MV-4-11 (cell line): ENCODE results near the gene CCR3.

Source experiments
- DNase-seq: peaks from one replicate; lab custom pipeline; 2025; lab: John Stamatoyannopoulos, UW

The CCR3 gene

GRCh38 chr3:46272028-46272451, 29.8 kb downstream of the CCR3 start:
- DNase-seq: no peak

DNA sequence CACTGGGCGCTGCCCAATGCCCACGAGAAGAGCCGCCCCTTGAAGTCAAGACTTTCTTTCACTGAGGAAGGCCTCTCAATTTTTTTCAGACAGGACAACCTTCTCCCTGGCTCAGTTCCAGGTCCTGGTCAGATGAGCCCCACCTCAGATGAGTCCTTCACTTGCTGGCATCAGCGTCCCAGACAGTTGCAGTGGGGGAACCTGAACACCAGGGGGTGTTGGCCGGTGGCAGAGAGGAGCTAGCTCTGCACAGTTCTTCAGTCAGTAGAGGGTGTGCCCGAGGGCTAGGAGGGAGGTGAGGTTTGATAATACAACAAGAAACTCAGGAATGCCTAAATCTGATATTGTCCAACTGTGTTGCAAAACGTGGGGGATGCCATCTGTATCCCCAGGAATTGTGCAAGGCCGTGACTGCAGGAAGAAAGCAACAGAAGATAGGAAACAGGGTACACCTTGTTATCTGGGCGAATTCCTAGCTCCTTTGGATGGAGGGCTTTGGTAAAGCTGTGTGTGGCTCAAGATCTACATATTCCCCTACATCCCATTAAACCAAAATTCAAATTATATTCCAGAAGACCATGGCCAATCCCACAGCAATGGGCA, 34.3 kb downstream of the CCR3 start:
- peak; percentile 65 for DNase-seq

DNA sequence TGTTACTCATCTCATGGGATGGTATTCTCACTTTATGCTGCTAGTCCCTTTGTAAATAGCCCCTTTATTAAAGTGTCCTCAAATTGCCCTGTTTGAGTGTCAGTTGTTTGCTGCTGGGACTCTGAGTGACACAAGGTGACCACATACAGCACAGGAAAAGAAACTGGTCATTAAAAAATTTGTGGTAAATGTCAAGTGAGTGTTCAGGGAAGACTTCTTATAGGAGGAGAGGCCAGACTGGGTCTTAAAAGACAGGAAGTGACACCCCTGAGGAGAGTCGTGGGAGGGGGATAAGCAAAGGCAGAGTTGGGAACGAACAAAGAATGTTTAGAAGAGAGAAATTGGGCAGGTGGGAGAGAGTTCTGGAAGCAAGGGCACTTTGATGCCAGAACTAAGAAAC, 35.2 kb downstream of the CCR3 start:
- peak; percentile 20 for DNase-seq

- DNase-seq: no peak
Measured at GRCh38 chr3:46278816-46279672, 36.8 kb downstream of the CCR3 start.

DNA sequence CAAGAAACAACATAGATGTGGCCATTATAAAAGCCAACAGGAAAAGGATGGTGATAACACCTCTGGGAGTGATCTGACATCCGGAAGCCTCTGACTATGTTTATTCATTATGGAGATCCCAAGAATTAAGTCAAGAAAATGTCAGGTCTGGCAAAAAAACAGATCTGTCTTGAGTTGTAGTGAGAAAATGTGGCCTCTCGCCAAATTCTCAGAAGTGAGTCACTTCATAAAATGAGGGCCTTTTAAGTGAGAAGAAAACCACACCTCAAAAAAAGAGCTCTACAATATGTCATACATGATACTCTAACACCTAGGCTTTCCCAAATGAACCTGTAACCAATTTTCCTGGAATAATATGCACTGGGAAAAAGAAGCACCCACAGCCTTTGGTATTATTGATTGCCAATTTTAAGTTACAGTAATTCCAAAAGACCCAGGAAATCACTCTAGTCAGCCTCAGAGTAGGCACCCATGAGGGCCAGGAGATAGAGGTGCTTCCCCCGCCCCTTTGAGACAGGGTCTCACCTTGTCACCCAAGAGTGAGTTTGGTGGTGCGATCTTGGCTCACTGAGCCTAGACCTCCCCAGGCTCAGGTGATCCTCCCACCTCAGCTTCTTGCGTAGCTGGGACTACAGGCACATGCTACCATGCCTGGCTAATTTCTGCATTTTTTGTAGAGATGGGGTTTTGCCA, 38.0 kb downstream of the CCR3 start:
- peak; percentile 61 for DNase-seq

GRCh38 chr3:46281551-46281950, 39.3 kb downstream of the CCR3 start:
- DNase-seq: no peak

DNA sequence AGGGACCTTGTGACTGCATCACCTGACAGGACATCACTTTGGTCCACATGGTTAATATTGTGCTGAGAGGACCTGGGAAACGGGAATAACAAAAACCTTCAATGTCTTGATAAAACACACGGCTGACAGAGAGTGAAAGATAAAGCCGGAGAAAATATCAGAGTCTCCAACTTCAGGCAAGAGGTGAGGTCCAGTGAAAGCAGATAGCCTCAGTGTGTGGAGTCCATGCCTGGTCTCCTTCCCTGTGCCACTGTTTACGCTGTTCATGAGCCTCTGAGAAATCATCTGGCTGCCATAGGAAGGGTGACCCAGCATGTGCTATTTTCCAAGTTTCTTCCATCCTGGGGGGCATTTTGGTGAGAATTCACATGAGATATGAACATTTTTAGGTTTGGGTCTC, 39.8 kb downstream of the CCR3 start:
- no peak for DNase-seq

- DNase-seq: peak; percentile 18
Measured at GRCh38 chr3:46282696-46283095, 40.4 kb downstream of the CCR3 start.

- DNase-seq: peak; percentile 46
Measured at GRCh38 chr3:46283881-46284450, 41.7 kb downstream of the CCR3 start.

- DNase-seq: peak; percentile 26
Measured at GRCh38 chr3:46284981-46285683, 42.9 kb downstream of the CCR3 start.

DNA sequence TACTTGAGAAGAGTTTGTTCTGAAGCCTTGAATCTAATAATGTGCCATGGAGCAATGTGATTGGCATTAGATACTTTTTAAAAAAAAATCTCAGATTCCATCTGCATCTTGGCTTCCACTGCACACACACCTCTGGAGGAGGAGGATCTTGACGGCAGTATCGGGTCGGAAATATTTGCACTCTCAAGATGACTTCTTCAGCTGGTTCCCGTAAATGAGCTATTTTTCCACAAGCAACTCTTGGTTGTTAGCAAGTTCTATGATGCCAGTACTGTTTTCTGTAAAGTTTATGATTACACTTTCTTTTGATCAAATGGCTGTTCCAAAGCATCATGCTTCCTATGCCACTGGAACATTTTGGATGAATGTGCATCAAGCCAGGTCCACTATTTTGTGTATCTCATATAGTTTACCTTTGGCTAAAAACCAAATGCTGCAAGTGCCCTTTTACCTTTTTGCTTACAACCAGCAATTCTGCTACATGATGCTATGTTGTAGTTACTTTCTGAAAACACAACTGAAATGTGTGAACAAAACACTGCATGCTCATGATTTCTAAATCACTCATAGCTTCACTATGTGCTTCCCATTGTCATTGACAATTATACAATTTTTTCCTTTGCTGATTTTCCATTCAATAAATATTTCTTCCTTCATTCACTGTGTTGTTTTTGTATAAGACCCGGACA, 43.8 kb downstream of the CCR3 start:
- DNase-seq: no peak

- no peak for DNase-seq
Measured at GRCh38 chr3:46286947-46287565, 44.8 kb downstream of the CCR3 start.

- DNase-seq: no peak
Measured at GRCh38 chr3:46289551-46289950, 47.3 kb downstream of the CCR3 start.

GRCh38 chr3:46289966-46290365, 47.7 kb downstream of the CCR3 start:
- peak; percentile 83 for DNase-seq

- DNase-seq: peak; percentile 49
Measured at GRCh38 chr3:46291046-46291445, 48.8 kb downstream of the CCR3 start.

GRCh38 chr3:46293035-46293724, 50.9 kb downstream of the CCR3 start:
- DNase-seq: peak; percentile 47

DNA sequence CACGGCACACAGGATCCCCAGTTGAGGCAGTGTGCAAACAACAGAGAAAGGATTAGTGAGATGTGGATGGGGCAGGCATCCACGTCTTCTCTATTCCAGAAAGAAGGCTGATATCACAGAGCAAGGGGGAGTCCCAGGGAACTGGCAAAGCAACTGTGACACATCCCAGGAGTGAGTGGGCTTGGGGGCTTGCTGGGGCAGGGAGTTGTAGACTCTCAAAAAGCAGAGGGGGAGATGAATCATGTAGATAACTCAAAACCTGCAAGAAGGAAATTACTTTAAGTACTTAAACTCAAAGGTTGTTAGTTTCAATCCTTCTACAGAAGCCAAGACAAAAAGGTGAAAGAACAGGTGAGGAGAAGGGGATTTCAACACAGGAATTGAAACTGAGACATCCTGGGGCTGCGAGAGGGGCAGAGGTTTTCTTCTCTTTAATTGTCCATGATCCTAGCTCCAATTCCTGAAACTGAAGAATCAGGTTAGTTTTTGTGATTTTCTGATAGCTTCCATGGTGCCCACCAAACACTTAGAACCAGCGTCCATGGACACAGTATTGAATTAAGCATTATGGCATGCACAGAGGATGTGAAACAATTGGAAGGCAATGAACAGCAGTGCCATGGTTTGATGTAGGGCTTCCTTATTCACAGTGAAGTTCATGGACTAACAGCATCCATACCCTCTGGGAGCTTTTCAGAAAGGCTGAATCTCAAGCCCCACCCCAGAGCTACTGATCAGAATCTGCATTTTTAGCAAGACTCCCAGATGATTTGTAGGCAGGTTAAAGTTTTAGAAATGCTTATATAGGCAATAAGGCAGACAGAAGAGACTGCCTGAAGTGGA, 52.0 kb downstream of the CCR3 start:
- peak; percentile 32 for DNase-seq

DNA sequence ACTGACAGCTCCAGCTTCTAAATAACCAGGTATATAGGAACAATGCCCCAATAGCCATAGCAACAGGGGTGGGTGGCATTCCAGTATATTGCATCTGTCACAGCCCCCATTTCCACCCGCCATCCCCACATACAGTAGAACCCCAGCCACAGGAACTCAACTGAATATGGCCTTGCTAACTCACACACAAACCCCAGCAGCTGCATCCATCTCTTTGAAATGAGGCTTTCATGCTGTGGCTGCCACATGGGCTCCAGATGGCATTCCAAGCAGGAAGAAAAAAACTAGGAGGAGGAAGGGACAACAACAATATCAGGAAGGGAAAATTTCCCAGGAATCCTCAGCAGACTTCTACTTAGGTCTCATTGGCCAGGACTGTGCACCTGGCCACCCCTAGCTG, 54.6 kb downstream of the CCR3 start:
- no peak for DNase-seq

DNA sequence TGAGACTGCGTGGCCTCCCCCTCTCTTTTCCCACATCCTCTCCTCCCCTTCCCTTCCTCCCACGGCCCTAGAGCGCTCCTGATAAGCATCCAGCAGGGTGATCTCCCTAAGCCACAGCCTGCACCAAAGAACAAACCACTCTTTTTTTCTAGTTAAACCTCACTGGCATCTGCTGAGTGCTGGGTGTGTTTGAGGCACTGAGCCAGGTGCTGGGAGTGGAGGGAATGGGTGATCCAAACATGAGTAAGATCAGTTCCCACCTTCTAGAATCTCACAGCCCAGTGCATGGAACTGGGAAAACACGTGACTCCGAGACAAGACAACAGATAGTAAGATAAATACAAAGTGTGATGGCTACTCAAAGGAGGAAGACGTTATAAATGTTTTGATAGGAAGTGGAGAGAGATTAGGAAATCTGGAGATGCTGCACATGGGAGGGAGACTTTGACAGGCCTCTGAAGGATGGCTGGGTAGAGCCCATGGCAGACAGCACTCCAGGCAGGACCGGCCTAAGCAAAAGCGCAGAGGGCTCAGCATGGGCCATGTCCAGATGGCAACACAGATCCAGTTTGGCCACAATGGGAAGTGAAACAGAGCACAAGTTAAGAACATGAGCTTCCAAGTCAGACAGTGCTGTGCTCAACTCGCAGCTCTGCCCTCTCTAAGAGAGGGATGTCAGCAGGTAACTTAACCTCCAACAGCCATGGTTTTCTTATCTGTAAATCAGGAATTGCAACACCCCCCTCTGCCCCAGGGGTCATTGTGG, 55.6 kb downstream of the CCR3 start:
- DNase-seq: peak; percentile 99
